Panc1 (cell line): ENCODE results near the gene EFNA5.

Experiments
- SIN3A ChIP-seq: IDR thresholded peaks from 2 replicates; pipeline ENCODE4 v1.6.1; 2012; ENCODE audit warnings: low read depth, mild to moderate bottlenecking, low read length, moderate library complexity, borderline replicate concordance; ENCODE audit not compliant: insufficient read depth
- TF ChIP-seq, protein P1 (sequence below): fragments of 450-650 bp; IDR thresholded peaks from 2 replicates; pipeline ENCODE4 v1.5.1; 2017; ENCODE audit warnings: mild to moderate bottlenecking

DNA sequence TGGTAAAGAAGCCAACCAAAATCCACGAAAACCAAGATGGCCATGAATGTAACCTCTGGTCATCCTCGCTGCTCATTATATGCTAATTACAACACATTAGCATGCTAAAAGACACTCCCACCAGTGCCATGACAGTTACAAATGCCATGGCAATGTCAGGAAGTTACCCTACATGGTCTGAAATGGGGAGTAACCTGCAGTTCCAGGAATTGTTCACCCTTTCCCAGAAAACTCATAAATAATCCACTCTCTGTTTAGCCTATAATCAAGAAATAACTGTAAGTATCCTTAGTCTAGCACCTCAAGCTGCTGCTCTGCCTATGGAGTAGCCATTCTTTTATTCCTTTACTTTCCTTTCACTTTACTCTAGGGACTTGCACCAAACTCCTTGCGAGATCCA is 160.6 kb downstream of the EFNA5 start:
- TF ChIP-seq SIN3A = no peak
- TF ChIP-seq, protein P1, sequence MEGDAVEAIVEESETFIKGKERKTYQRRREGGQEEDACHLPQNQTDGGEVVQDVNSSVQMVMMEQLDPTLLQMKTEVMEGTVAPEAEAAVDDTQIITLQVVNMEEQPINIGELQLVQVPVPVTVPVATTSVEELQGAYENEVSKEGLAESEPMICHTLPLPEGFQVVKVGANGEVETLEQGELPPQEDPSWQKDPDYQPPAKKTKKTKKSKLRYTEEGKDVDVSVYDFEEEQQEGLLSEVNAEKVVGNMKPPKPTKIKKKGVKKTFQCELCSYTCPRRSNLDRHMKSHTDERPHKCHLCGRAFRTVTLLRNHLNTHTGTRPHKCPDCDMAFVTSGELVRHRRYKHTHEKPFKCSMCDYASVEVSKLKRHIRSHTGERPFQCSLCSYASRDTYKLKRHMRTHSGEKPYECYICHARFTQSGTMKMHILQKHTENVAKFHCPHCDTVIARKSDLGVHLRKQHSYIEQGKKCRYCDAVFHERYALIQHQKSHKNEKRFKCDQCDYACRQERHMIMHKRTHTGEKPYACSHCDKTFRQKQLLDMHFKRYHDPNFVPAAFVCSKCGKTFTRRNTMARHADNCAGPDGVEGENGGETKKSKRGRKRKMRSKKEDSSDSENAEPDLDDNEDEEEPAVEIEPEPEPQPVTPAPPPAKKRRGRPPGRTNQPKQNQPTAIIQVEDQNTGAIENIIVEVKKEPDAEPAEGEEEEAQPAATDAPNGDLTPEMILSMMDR = no peak
